ENCODE measurements around the gene GUCY1A1. TPM values are rescaled to one million over a fixed set of nuclear protein-coding genes. Genes with fewer than 3 reads are reported as not detected.

The GUCY1A1 gene, protein sequence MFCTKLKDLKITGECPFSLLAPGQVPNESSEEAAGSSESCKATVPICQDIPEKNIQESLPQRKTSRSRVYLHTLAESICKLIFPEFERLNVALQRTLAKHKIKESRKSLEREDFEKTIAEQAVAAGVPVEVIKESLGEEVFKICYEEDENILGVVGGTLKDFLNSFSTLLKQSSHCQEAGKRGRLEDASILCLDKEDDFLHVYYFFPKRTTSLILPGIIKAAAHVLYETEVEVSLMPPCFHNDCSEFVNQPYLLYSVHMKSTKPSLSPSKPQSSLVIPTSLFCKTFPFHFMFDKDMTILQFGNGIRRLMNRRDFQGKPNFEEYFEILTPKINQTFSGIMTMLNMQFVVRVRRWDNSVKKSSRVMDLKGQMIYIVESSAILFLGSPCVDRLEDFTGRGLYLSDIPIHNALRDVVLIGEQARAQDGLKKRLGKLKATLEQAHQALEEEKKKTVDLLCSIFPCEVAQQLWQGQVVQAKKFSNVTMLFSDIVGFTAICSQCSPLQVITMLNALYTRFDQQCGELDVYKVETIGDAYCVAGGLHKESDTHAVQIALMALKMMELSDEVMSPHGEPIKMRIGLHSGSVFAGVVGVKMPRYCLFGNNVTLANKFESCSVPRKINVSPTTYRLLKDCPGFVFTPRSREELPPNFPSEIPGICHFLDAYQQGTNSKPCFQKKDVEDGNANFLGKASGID
- total RNA-seq: 0.81 and 10.4 TPM in 2 replicates

DNA sequence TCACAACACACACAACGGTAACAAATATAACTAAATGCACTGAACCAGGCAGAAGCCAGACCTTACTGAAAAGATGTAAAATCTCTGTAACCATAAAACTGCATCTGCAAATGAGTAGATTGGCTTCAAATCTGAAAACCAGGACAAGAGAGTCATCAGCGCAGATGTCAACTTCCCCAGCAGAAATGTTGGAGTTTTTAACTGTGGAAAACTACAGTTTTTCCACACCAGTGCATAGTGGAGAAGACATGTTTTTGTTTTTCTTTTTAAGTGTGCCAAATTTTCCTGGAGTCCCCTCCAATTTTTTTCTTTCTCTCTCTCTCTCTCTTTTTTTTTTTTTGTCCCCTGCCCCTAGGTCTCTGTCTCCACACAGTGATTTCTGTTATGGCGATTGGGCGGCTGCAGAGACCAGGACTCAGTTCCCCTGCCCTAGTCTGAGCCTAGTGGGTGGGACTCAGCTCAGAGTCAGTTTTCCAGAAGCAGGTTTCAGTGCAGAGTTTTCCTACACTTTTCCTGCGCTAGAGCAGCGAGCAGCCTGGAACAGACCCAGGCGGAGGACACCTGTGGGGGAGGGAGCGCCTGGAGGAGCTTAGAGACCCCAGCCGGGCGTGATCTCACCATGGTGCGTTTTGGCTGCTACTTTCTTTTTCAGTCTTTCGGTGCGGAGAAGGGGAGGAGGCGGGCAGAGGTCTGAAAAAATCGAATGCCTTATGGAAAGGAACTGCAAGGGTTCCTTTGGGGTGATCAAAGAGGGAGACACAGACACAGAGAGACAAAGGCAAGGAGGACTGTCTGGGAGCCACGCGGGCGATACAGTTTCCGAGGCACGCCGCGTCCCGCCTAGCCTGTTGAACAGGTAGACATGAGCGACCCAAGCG lies at the start of gene GUCY1A1:
TSS of gene GUCY1A1 (plus strand) at position 505 of the 878 bp plus-strand sequence. CDS start 30,020 bp downstream, outside the sequence.

GRCh38 chr4:155758481-155759371 lies 92.1 kb downstream of the GUCY1A1 start, which contains the start of gene GUCY1B1:
Gene GUCY1B1, plus strand, starts transcription at chr4:155759021. Its CDS starts 120 bp downstream, at chr4:155759141.

Other genes with a start within 250 kb of the GUCY1A1 start
- 4.7 and 23.7 TPM in 2 replicates for gene GUCY1B1, start 92.2 kb downstream of the GUCY1A1 start, total RNA-seq
- not detected in 2 replicates for gene ASIC5, start 199.4 kb downstream of the GUCY1A1 start, total RNA-seq
- gene TDO2, start 236.8 kb downstream of the GUCY1A1 start, total RNA-seq: not detected in 2 replicates

All from mesangial cell (primary cell).